GM04503 (cell line): ENCODE results near the gene NF2.

Experiments used
- DNase-seq: peaks from one replicate; pipeline ENCODE4 v3.0.0-alpha.2; 2012; ENCODE audit warnings: low read depth

NF2 gene

GRCh38 chr22:29668673-29669072 lies 65.2 kb downstream of the NF2 start:
- no peak for DNase-seq

GRCh38 chr22:29670626-29671025 lies 67.2 kb downstream of the NF2 start:
- no peak for DNase-seq

- no peak for DNase-seq
Measured at GRCh38 chr22:29673361-29674066, 70.1 kb downstream of the NF2 start.

GRCh38 chr22:29674121-29674520 lies 70.7 kb downstream of the NF2 start:
- no peak for DNase-seq

- no peak for DNase-seq
Measured at GRCh38 chr22:29679316-29679715, 75.9 kb downstream of the NF2 start.

GRCh38 chr22:29683536-29683935 lies 80.1 kb downstream of the NF2 start:
- DNase-seq: no peak

GRCh38 chr22:29684244-29684643 lies 80.8 kb downstream of the NF2 start:
- DNase-seq: no peak

- DNase-seq: no peak
Measured at GRCh38 chr22:29689206-29689879, 85.9 kb downstream of the NF2 start.

GRCh38 chr22:29689880-29690213 lies 86.4 kb downstream of the NF2 start:
- no peak for DNase-seq

GRCh38 chr22:29690476-29690875 lies 87.0 kb downstream of the NF2 start:
- DNase-seq: no peak

GRCh38 chr22:29691636-29692326 lies 88.3 kb downstream of the NF2 start:
- no peak for DNase-seq

GRCh38 chr22:29692327-29692640 lies 88.9 kb downstream of the NF2 start:
- DNase-seq: no peak

GRCh38 chr22:29693161-29693560 lies 89.7 kb downstream of the NF2 start:
- no peak for DNase-seq

- no peak for DNase-seq
Measured at GRCh38 chr22:29693671-29694070, 90.2 kb downstream of the NF2 start.

- DNase-seq: no peak
Measured at GRCh38 chr22:29695129-29695926, 91.9 kb downstream of the NF2 start.

GRCh38 chr22:29697853-29698598 lies 94.6 kb downstream of the NF2 start:
- no peak for DNase-seq

- DNase-seq: no peak
Measured at GRCh38 chr22:29700206-29700899, 96.9 kb downstream of the NF2 start.

- DNase-seq: no peak
Measured at GRCh38 chr22:29700900-29701154, 97.4 kb downstream of the NF2 start.

GRCh38 chr22:29701155-29701999 lies 97.9 kb downstream of the NF2 start:
- DNase-seq: no peak

GRCh38 chr22:29702000-29702930 lies 98.8 kb downstream of the NF2 start:
- DNase-seq: no peak
